SK-N-SH treated with all-trans-retinoic acid at 6 μM for 48 hours (cell line): Measurements from ENCODE around the gene EPC2.

Experiments
- ARNTL ChIP-seq: fragments of 450-650 bp; formaldehyde crosslinking; IDR thresholded peaks from 2 replicates; pipeline ENCODE4 v1.5.0; 2020; ENCODE audit warnings: low read depth, mild to moderate bottlenecking, moderate library complexity, borderline replicate concordance
- ISL1 ChIP-seq: fragments of 250-450 bp; sonication (Bioruptor Pico); IDR thresholded peaks from 2 replicates; pipeline ENCODE4 v2.1.2; 2022; ENCODE audit warnings: mild to moderate bottlenecking, moderate library complexity

- TF ChIP-seq ARNTL (CRISPR knock-in tag) (no peak), ISL1 (CRISPR knock-in tag) (no peak)
Observed at GRCh38 chr2:148730085-148730484, 85.5 kb downstream of the EPC2 start.
